Lower leg skin (tissue), 3 donors: ENCODE results near the gene CD1D.

ENCODE experiments used
- CTCF ChIP-seq, 3 donors: fragments of 450-650 bp; IDR thresholded peaks; one replicate each; pipeline ENCODE4 v1.5.1; 2016; ENCODE audit warnings: antibody characterized with exemption in 3 of 3, mild to moderate bottlenecking in 3 of 3, moderate library complexity in 2 of 3
- POLR2A ChIP-seq, 2 donors: fragments of 450-650 bp; IDR thresholded peaks; one replicate each; pipeline ENCODE4 v1.6.1; 2016 to 2017; ENCODE audit warnings: antibody characterized with exemption in 2 of 2, mild to moderate bottlenecking in 1 of 2, moderate library complexity in 1 of 2

- TF ChIP-seq CTCF (IDR thresholded peaks at IDR 0.05) (no peak), POLR2A (IDR thresholded peaks at IDR 0.05) (no peak)
These were observed 23.7 kb downstream of the CD1D start for GRCh38 chr1:158204458-158204827.
